Measurements from ENCODE around the gene DCLK1. TPM values are rescaled to one million over a fixed set of nuclear protein-coding genes. Genes with fewer than 3 reads are reported as not detected.

DCLK1 gene
- total and polyA plus RNA-seq, 4 donors = 0.04 to 0.56 (median 0.20) TPM

GRCh38 chr13:36160297-36160696, 29.1 kb upstream of the DCLK1 start:
- Histone ChIP-seq H3K4me1 (ENCODE audit: control insufficient read depth in 4 of 4, insufficient read depth in 4 of 4, low read length in 3 of 4) (no peaks in the 10 kb centered on the region), H3K27me3 (ENCODE audit: control insufficient read depth in 4 of 4, insufficient read depth in 4 of 4, low read length in 3 of 4) (peaks cover 0 to 2% (median 0%) of the 10 kb centered on the region in 4 donors), H3K9me3 (ENCODE audit: control insufficient read depth in 4 of 4, low read length in 3 of 4) (no peaks in the 10 kb centered on the region), H3K36me3 (ENCODE audit: control insufficient read depth in 4 of 4, insufficient read depth in 3 of 4, low read depth in 1 of 4, low read length in 3 of 4) (no peaks in the 10 kb centered on the region), H3K4me3 (ENCODE audit: low read depth in 1 of 3, low read length in 3 of 3) (no peak overlapping the region), H3K9ac (ENCODE audit: low read depth in 1 of 2, low read length in 2 of 2) (no peak overlapping the region), H3K27ac (ENCODE audit: low read depth in 1 of 2, low read length in 2 of 2) (no peak overlapping the region)
- WGBS = 65% methylated on average over 4 of the region's 4 CpGs
- no peak for DNase-seq (ENCODE audit: low spot score)
- no peak for TF ChIP-seq FOXA1 (IDR thresholded peaks at IDR 0.05)
- TF ChIP-seq HNF4A (conservative IDR thresholded peaks at IDR 0.05) = no peak
- TF ChIP-seq GABPA (IDR thresholded peaks at IDR 0.05 in 1 of 2, conservative IDR thresholded peaks at IDR 0.05 in 1 of 2) = no peak

DNA sequence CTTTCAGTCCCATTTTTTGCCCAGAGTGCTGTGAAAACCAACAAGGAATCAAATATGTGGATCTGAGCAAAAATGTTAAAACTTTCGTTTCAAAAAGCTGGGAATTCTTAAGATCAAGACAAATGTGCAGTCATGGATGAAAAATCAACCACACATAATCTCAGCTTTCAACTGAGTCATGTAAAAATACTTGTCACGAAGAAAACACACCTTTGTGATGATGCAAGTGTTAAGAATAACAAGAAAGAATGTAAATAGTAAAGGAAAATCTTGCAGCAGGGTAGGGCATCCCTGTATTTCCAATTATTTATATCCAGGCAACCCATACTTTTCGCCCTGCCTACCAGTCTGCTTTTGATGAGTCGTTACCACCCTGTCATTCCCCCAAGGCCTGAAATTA, 27.4 kb upstream of the DCLK1 start:
- no peaks in the 10 kb centered on the region for H3K36me3 ChIP-seq (ENCODE audit: control insufficient read depth in 4 of 4, insufficient read depth in 3 of 4, low read depth in 1 of 4, low read length in 3 of 4)
- H3K9me3 ChIP-seq (ENCODE audit: control insufficient read depth in 4 of 4, low read length in 3 of 4) = peaks cover 0 to 1% (median 0%) of the 10 kb centered on the region in 4 donors
- 58% methylated on average over 4 of the region's 4 CpGs for WGBS
- no peak overlapping the region for H3K27ac ChIP-seq (ENCODE audit: low read depth in 1 of 2, low read length in 2 of 2)
- H3K9ac ChIP-seq (ENCODE audit: low read depth in 1 of 2, low read length in 2 of 2) = no peak overlapping the region
- H3K27me3 ChIP-seq (ENCODE audit: control insufficient read depth in 4 of 4, insufficient read depth in 4 of 4, low read length in 3 of 4) = peaks cover 0 to 4% (median 2%) of the 10 kb centered on the region in 4 donors
- no peak overlapping the region for H3K4me3 ChIP-seq (ENCODE audit: low read depth in 1 of 3, low read length in 3 of 3)
- DNase-seq (ENCODE audit: low spot score) = no peak
- no peaks in the 10 kb centered on the region for H3K4me1 ChIP-seq (ENCODE audit: control insufficient read depth in 4 of 4, insufficient read depth in 4 of 4, low read length in 3 of 4)
- TF ChIP-seq FOXA2 (IDR thresholded peaks at IDR 0.05) = no peak
- no peak for TF ChIP-seq FOXA1 (IDR thresholded peaks at IDR 0.05)
- TF ChIP-seq, protein P1, sequence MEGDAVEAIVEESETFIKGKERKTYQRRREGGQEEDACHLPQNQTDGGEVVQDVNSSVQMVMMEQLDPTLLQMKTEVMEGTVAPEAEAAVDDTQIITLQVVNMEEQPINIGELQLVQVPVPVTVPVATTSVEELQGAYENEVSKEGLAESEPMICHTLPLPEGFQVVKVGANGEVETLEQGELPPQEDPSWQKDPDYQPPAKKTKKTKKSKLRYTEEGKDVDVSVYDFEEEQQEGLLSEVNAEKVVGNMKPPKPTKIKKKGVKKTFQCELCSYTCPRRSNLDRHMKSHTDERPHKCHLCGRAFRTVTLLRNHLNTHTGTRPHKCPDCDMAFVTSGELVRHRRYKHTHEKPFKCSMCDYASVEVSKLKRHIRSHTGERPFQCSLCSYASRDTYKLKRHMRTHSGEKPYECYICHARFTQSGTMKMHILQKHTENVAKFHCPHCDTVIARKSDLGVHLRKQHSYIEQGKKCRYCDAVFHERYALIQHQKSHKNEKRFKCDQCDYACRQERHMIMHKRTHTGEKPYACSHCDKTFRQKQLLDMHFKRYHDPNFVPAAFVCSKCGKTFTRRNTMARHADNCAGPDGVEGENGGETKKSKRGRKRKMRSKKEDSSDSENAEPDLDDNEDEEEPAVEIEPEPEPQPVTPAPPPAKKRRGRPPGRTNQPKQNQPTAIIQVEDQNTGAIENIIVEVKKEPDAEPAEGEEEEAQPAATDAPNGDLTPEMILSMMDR (IDR thresholded peaks at IDR 0.05; ENCODE audit: low read depth, low read length, missing input control) = no peak
- TF ChIP-seq HNF4A (conservative IDR thresholded peaks at IDR 0.05) = no peak
- TF ChIP-seq MAX (IDR thresholded peaks at IDR 0.05) = no peak
- no peak for TF ChIP-seq TAF1 (conservative IDR thresholded peaks at IDR 0.05)
- no peak for TF ChIP-seq GABPA (IDR thresholded peaks at IDR 0.05 in 1 of 2, conservative IDR thresholded peaks at IDR 0.05 in 1 of 2)
- TF ChIP-seq SP1 (IDR thresholded peaks at IDR 0.05) = no peak
- no peak for TF ChIP-seq RXRA (IDR thresholded peaks at IDR 0.05)
- TF ChIP-seq, protein P2, sequence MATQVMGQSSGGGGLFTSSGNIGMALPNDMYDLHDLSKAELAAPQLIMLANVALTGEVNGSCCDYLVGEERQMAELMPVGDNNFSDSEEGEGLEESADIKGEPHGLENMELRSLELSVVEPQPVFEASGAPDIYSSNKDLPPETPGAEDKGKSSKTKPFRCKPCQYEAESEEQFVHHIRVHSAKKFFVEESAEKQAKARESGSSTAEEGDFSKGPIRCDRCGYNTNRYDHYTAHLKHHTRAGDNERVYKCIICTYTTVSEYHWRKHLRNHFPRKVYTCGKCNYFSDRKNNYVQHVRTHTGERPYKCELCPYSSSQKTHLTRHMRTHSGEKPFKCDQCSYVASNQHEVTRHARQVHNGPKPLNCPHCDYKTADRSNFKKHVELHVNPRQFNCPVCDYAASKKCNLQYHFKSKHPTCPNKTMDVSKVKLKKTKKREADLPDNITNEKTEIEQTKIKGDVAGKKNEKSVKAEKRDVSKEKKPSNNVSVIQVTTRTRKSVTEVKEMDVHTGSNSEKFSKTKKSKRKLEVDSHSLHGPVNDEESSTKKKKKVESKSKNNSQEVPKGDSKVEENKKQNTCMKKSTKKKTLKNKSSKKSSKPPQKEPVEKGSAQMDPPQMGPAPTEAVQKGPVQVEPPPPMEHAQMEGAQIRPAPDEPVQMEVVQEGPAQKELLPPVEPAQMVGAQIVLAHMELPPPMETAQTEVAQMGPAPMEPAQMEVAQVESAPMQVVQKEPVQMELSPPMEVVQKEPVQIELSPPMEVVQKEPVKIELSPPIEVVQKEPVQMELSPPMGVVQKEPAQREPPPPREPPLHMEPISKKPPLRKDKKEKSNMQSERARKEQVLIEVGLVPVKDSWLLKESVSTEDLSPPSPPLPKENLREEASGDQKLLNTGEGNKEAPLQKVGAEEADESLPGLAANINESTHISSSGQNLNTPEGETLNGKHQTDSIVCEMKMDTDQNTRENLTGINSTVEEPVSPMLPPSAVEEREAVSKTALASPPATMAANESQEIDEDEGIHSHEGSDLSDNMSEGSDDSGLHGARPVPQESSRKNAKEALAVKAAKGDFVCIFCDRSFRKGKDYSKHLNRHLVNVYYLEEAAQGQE (IDR thresholded peaks at IDR 0.05) = no peak
- TF ChIP-seq HNF4G (IDR thresholded peaks at IDR 0.05) = no peak
- TF ChIP-seq YY1 (IDR thresholded peaks at IDR 0.05) = no peak
- TF ChIP-seq NR2F2 (IDR thresholded peaks at IDR 0.05) = no peak

GRCh38 chr13:36157480-36157879, 26.3 kb upstream of the DCLK1 start:
- TF ChIP-seq RAD21 (IDR thresholded peaks at IDR 0.05) = no peak
- no peak for TF ChIP-seq HNF4A (conservative IDR thresholded peaks at IDR 0.05)
- TF ChIP-seq TAF1 (conservative IDR thresholded peaks at IDR 0.05) = no peak
- no peak for TF ChIP-seq ATF3 (IDR thresholded peaks at IDR 0.05)
- Histone ChIP-seq H3K27ac (ENCODE audit: low read depth in 1 of 2, low read length in 2 of 2) (no peak overlapping the region), H3K9me3 (ENCODE audit: control insufficient read depth in 4 of 4, low read length in 3 of 4) (peaks cover 0 to 1% (median 0%) of the 10 kb centered on the region in 4 donors), H3K27me3 (ENCODE audit: control insufficient read depth in 4 of 4, insufficient read depth in 4 of 4, low read length in 3 of 4) (peaks cover 0 to 4% (median 2%) of the 10 kb centered on the region in 4 donors), H3K9ac (ENCODE audit: low read depth in 1 of 2, low read length in 2 of 2) (no peak overlapping the region), H3K4me1 (ENCODE audit: control insufficient read depth in 4 of 4, insufficient read depth in 4 of 4, low read length in 3 of 4) (no peaks in the 10 kb centered on the region), H3K4me3 (ENCODE audit: low read depth in 1 of 3, low read length in 3 of 3) (no peak overlapping the region), H3K36me3 (ENCODE audit: control insufficient read depth in 4 of 4, insufficient read depth in 3 of 4, low read depth in 1 of 4, low read length in 3 of 4) (no peaks in the 10 kb centered on the region)
- DNase-seq (ENCODE audit: low spot score) = no peak
- WGBS = 26% methylated on average over 1 of the region's 1 CpG
